Endothelial cell (in vitro differentiated cells): ENCODE measurements around the gene PIK3R1. TPM values are rescaled to one million over a fixed set of nuclear protein-coding genes. Genes with fewer than 3 reads are reported as not detected.

Experiments
- DNase-seq: peaks from one replicate; pipeline ENCODE4 v3.0.0; 2021; ENCODE audit warnings: low spot score
- H3K27ac Mint-ChIP-seq: one replicate; pipeline ENCODE4 v1.8.0; 2021; ENCODE audit warnings: mixed read lengths, inconsistent platforms; ENCODE audit not compliant: unreplicated experiment
- H3K27me3 Mint-ChIP-seq: one replicate; pipeline ENCODE4 v1.8.0; 2021; ENCODE audit warnings: mild to moderate bottlenecking, moderate library complexity, mixed read lengths, inconsistent platforms; ENCODE audit not compliant: unreplicated experiment
- H3K36me3 Mint-ChIP-seq: one replicate; pipeline ENCODE4 v1.8.0; 2021; ENCODE audit warnings: mild to moderate bottlenecking, low read depth, mixed read lengths, inconsistent platforms; ENCODE audit not compliant: unreplicated experiment
- H3K4me1 Mint-ChIP-seq: one replicate; pipeline ENCODE4 v1.8.0; 2021; ENCODE audit warnings: mild to moderate bottlenecking, mixed read lengths, inconsistent platforms; ENCODE audit not compliant: unreplicated experiment
- H3K4me3 Mint-ChIP-seq: one replicate; pipeline ENCODE4 v1.8.0; 2021; ENCODE audit warnings: mild to moderate bottlenecking, mixed read lengths, inconsistent platforms; ENCODE audit not compliant: unreplicated experiment
- H3K9me3 Mint-ChIP-seq: one replicate; pipeline ENCODE4 v1.8.0; 2021; ENCODE audit warnings: mixed read lengths, inconsistent platforms; ENCODE audit not compliant: unreplicated experiment
- total RNA-seq: library from RNA; stranded (reverse); fragmentation: NEBNext Ultra II Directional; extraction: Animal tissue kit (Norgen Biotek cat#: 25700); gene quantifications from one replicate; pipeline ENCODE4 v1.2.1, GENCODE V29; 2021; ENCODE audit not compliant: unreplicated experiment
- TF ChIP-seq, protein P1 (sequence below): fragments of 200-600 bp; sonication (generic); IDR thresholded peaks from one replicate; pipeline ENCODE4 v1.5.0; 2021; ENCODE audit warnings: antibody characterized with exemption; ENCODE audit not compliant: unreplicated experiment

Gene PIK3R1
- total RNA-seq, 1 donor from 2014 or later: 37.1 TPM

DNA sequence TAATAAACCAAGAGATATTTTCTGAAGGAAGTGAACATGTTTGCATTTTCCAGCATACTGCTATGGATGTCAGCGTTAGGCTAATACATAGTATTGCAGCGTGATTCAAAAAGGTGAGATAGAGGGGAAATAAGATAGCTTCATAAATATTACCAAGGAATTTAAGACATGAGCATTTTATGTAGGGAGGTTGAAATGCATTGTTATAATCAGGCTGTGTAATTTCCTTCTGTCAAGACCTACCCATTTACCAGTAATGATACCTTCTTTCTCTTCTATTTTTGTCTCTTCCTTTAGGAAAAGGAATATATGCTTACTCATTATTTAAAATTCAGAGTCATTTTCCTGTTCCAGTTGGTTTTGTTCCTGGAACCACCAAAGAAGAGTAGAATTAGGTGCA, 33.3 kb downstream of the PIK3R1 start:
- H3K27ac Mint-ChIP-seq: no peak overlapping the region
- no peaks in the 10 kb centered on the region for H3K27me3 Mint-ChIP-seq
- H3K36me3 Mint-ChIP-seq: no peaks in the 10 kb centered on the region
- H3K9me3 Mint-ChIP-seq: no peaks in the 10 kb centered on the region
- no peak for DNase-seq
- H3K4me3 Mint-ChIP-seq: no peak overlapping the region
- TF ChIP-seq, protein P1, sequence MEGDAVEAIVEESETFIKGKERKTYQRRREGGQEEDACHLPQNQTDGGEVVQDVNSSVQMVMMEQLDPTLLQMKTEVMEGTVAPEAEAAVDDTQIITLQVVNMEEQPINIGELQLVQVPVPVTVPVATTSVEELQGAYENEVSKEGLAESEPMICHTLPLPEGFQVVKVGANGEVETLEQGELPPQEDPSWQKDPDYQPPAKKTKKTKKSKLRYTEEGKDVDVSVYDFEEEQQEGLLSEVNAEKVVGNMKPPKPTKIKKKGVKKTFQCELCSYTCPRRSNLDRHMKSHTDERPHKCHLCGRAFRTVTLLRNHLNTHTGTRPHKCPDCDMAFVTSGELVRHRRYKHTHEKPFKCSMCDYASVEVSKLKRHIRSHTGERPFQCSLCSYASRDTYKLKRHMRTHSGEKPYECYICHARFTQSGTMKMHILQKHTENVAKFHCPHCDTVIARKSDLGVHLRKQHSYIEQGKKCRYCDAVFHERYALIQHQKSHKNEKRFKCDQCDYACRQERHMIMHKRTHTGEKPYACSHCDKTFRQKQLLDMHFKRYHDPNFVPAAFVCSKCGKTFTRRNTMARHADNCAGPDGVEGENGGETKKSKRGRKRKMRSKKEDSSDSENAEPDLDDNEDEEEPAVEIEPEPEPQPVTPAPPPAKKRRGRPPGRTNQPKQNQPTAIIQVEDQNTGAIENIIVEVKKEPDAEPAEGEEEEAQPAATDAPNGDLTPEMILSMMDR: no peak
- H3K4me1 Mint-ChIP-seq: peaks cover 51% of the 10 kb centered on the region

DNA sequence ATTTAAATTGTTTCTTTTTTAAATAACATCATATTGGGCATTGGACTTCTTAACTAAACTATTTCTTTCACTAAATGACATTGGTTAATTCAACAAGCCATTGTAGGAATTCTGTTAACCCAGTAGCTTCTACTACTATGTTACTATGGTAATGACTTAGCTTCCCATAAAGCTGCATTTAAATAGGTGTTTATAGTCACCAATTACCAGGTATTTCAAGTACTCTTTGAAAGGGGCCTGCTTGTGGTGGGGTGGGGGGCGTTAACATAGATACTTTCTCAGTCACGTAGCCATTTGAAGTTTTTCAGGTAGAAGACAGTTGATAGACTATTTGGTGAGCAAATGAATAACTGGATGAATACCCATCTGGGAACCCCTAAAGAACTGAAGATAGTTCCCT, 34.0 kb downstream of the PIK3R1 start:
- H3K27me3 Mint-ChIP-seq: no peaks in the 10 kb centered on the region
- no peaks in the 10 kb centered on the region for H3K36me3 Mint-ChIP-seq
- no peaks in the 10 kb centered on the region for H3K9me3 Mint-ChIP-seq
- DNase-seq: no peak
- no peak overlapping the region for H3K4me3 Mint-ChIP-seq
- TF ChIP-seq, protein P1: no peak
- H3K27ac Mint-ChIP-seq: no peak overlapping the region
- H3K4me1 Mint-ChIP-seq: peaks cover 48% of the 10 kb centered on the region

DNA sequence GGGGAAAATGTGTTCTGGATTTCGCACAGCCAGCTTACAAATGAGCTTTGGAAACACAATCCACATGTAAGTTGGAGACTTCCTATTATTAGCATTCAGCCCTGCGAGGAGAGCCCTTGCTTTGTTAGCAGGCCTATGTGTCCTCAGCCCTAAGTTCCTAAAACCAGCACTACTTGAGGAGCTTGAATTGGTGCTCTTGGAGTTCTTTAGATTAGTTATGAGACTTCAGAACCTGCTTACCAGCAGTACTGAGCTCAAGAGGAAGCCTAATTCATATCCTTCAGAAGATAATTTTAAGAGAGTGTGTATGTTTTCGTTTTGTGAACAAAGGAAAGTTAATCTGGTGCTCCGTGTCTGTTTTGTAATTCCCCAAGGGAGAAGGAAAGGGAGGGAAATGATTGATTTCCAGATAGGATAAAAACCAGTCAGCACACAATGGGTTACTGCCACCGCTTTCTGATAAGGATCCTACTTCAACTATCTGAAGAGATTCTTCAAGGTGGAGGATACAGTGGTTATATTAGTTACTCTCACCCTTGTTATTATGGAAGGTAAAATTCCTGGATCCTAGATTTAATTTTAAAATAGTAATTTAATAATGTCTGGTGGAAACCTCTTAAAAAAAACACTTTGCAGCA, 35.2 kb downstream of the PIK3R1 start:
- no peaks in the 10 kb centered on the region for H3K27me3 Mint-ChIP-seq
- peak overlapping the region; percentile 51 for H3K27ac Mint-ChIP-seq
- TF ChIP-seq, protein P1: no peak
- H3K4me1 Mint-ChIP-seq: peaks cover 48% of the 10 kb centered on the region
- no peaks in the 10 kb centered on the region for H3K9me3 Mint-ChIP-seq
- H3K36me3 Mint-ChIP-seq: no peaks in the 10 kb centered on the region
- DNase-seq: no peak
- no peak overlapping the region for H3K4me3 Mint-ChIP-seq

DNA sequence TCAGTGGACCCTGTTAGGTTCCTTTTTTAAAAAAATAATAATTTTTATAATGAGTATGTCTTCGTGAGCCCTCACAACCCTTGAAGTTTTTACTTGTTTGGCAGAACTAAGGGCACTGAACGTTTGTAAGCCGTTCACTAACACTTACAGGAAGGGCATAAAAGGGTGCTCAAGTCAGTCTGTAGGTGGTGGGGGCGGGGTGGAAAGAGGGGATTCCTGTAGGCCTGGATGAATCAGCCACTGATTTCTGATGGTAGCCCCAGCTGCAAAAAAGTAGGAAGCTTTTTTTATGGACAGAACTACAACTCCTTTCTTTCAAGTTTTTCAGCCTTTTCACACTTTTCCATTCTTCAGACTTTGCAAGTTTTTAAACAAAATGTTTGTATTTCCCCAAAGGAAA, 35.8 kb downstream of the PIK3R1 start:
- H3K36me3 Mint-ChIP-seq: no peaks in the 10 kb centered on the region
- H3K27me3 Mint-ChIP-seq: no peaks in the 10 kb centered on the region
- peaks cover 48% of the 10 kb centered on the region for H3K4me1 Mint-ChIP-seq
- TF ChIP-seq, protein P1: no peak
- no peaks in the 10 kb centered on the region for H3K9me3 Mint-ChIP-seq
- no peak overlapping the region for H3K27ac Mint-ChIP-seq
- DNase-seq: no peak
- H3K4me3 Mint-ChIP-seq: no peak overlapping the region

DNA sequence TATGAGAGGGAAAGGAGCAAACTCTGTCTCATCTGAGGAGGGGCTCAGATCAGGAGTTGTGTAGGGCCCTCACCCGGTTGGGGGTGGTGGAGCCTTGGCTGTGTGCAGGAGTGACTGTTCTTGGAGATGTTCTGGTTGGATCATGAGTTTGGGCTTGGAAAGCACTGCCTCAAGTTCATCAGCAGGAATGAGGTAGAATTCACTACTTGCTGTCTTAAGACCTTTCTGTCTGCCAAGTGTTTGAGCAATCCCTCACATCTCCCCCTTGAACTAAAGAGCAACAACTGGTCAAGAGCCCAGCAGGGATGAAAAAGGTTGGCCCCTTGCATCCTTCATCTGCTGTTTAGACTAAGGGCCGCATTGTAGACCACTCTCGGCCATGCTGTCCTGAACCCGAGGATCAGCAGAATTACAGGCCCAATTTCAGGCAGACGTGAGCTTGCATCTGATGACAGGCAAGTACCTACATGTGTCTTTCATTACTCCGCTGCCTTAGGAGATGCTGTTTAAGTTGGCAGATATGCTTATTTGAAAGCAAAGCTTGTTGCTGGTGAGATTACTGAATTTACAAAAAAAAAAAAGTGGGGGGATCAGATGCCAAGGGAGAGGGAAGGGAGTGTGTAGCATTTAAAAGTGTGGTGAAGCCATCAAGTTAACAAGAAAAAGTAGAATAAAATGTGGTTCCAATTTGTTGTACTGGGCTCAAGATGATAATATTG, 36.4 kb downstream of the PIK3R1 start:
- DNase-seq: no peak

More for the DNA sequence above, 36.4 kb downstream of the PIK3R1 start:
- no peak overlapping the region for H3K27ac Mint-ChIP-seq
- no peak overlapping the region for H3K4me3 Mint-ChIP-seq
- TF ChIP-seq, protein P1: no peak
- no peaks in the 10 kb centered on the region for H3K27me3 Mint-ChIP-seq
- H3K9me3 Mint-ChIP-seq: no peaks in the 10 kb centered on the region
- peaks cover 48% of the 10 kb centered on the region for H3K4me1 Mint-ChIP-seq
- H3K36me3 Mint-ChIP-seq: no peaks in the 10 kb centered on the region
